BE2C (cell line): ENCODE results near the gene CAPN12.

Experiments used
- DNase-seq: peaks from one replicate; pipeline ENCODE4 v3.0.0-alpha.2; 2020
- H3K27me3 ChIP-seq: fragments of 250-450 bp; sonication (Bioruptor Pico); 2 replicates; pipeline ENCODE4 v1.5.1; 2020; ENCODE audit warnings: mild to moderate bottlenecking
- H3K36me3 ChIP-seq: fragments of 250-450 bp; sonication (Bioruptor Pico); 2 replicates; pipeline ENCODE4 v1.5.1; 2020; ENCODE audit warnings: mild to moderate bottlenecking
- H3K4me1 ChIP-seq: fragments of 250-450 bp; sonication (Bioruptor Pico); 2 replicates; pipeline ENCODE4 v1.5.1; 2020
- H3K4me3 ChIP-seq: 2 replicates; pipeline ENCODE4 v1.5.1; 2011; ENCODE audit warnings: low read depth, low read length
- H3K9me3 ChIP-seq: fragments of 250-450 bp; sonication (Bioruptor Pico); 2 replicates; pipeline ENCODE4 v1.5.1; 2020
- CTCF ChIP-seq: IDR thresholded peaks from 2 replicates; pipeline ENCODE4 v1.5.1; 2012; ENCODE audit warnings: mild to moderate bottlenecking, low read depth, low read length

The CAPN12 gene

GRCh38 chr19:38695317-38695683, 49.0 kb downstream of the CAPN12 start:
- Histone ChIP-seq H3K4me1 (peaks cover 16% of the 10 kb centered on the region), H3K9me3 (no peaks in the 10 kb centered on the region), H3K27me3 (no peaks in the 10 kb centered on the region), H3K4me3 (no peak overlapping the region), H3K36me3 (peaks cover 21% of the 10 kb centered on the region)
- TF ChIP-seq CTCF: no peak
- DNase-seq: no peak

- H3K4me1 ChIP-seq: peaks cover 16% of the 10 kb centered on the region
- no peak for DNase-seq
- no peak overlapping the region for H3K4me3 ChIP-seq
Measured at GRCh38 chr19:38693380-38694223, 50.7 kb downstream of the CAPN12 start.

GRCh38 chr19:38692458-38693379, 51.6 kb downstream of the CAPN12 start:
- H3K9me3 ChIP-seq: no peaks in the 10 kb centered on the region
- H3K4me1 ChIP-seq: peaks cover 16% of the 10 kb centered on the region
- DNase-seq: no peak
- peaks cover 20% of the 10 kb centered on the region for H3K36me3 ChIP-seq
- no peak for TF ChIP-seq CTCF
- H3K27me3 ChIP-seq: no peaks in the 10 kb centered on the region
- peak overlapping the region; percentile 18; the same call in 1 of the 2 replicates for H3K4me3 ChIP-seq

More at GRCh38 chr19:38693380-38694223, 50.7 kb downstream of the CAPN12 start:
- no peaks in the 10 kb centered on the region for H3K9me3 ChIP-seq
- peaks cover 20% of the 10 kb centered on the region for H3K36me3 ChIP-seq
- TF ChIP-seq CTCF: no peak
- no peaks in the 10 kb centered on the region for H3K27me3 ChIP-seq

- Histone ChIP-seq H3K27me3 (no peaks in the 10 kb centered on the region), H3K36me3 (peaks cover 22% of the 10 kb centered on the region), H3K9me3 (no peaks in the 10 kb centered on the region), H3K4me1 (peaks cover 16% of the 10 kb centered on the region), H3K4me3 (peak overlapping the region; percentile 18; the same call in 1 of the 2 replicates)
- no peak for TF ChIP-seq CTCF
- DNase-seq: peak; percentile 82
Measured at GRCh38 chr19:38691938-38692457, 52.3 kb downstream of the CAPN12 start.

GRCh38 chr19:38690832-38691231, 53.4 kb downstream of the CAPN12 start:
- Histone ChIP-seq H3K36me3 (peaks cover 20% of the 10 kb centered on the region), H3K9me3 (no peaks in the 10 kb centered on the region), H3K27me3 (no peaks in the 10 kb centered on the region), H3K4me3 (no peak overlapping the region), H3K4me1 (peaks cover 16% of the 10 kb centered on the region)
- no peak for DNase-seq
- TF ChIP-seq CTCF: no peak
